HepG2 (cell line): ENCODE measurements around the gene RNASE12. TPM values are rescaled to one million over a fixed set of nuclear protein-coding genes. Genes with fewer than 3 reads are reported as not detected.

Experiments used
- ASH2L ChIP-seq: fragments of 300-600, 200-600 bp; sonication (generic); IDR thresholded peaks from 2 replicates; pipeline ENCODE4 v1.7.0; 2017; ENCODE audit warnings: low read depth, mild to moderate bottlenecking, moderate library complexity, mixed read lengths, low read length; ENCODE audit not compliant: insufficient read length
- FOXO1 ChIP-seq: sonication (generic); formaldehyde crosslinking; IDR thresholded peaks from 2 replicates; pipeline ENCODE4 v1.4.0; 2020; ENCODE audit warnings: missing genetic modification reagents
- FOXO4 ChIP-seq: sonication (generic); formaldehyde crosslinking; conservative IDR thresholded peaks from 2 replicates; pipeline ENCODE4 v1.8.1; 2023; ENCODE audit warnings: missing genetic modification reagents
- FOXP1 ChIP-seq, 2 experiments: fragments of 450-650 bp in 1 of 2; IDR thresholded peaks; 2 replicates each; pipeline ENCODE4 v1.6.1; 2017 to 2018; ENCODE audit warnings: antibody characterized with exemption in 1 of 2
- GATAD1 ChIP-seq: IDR thresholded peaks from 2 replicates; pipeline ENCODE4 v1.6.1; 2016; ENCODE audit warnings: missing genetic modification reagents, missing compliant biosample characterization
- HES4 ChIP-seq: sonication (generic); formaldehyde crosslinking; IDR thresholded peaks from 2 replicates; pipeline ENCODE4 v1.9.0; 2021; ENCODE audit warnings: mild to moderate bottlenecking, missing genetic modification reagents, borderline replicate concordance
- KLF12 ChIP-seq: sonication (generic); formaldehyde crosslinking; IDR thresholded peaks from 2 replicates; pipeline ENCODE4 v1.4.0; 2020; ENCODE audit warnings: missing genetic modification reagents, borderline replicate concordance
- KLF15 ChIP-seq: sonication (generic); formaldehyde crosslinking; IDR thresholded peaks from 2 replicates; pipeline ENCODE4 v1.8.1; 2023; ENCODE audit warnings: borderline replicate concordance, mild to moderate bottlenecking, inconsistent platforms, missing genetic modification reagents, mixed read lengths
- KLF16 ChIP-seq, 2 experiments: sonication (generic) in 1 of 2; formaldehyde crosslinking in 1 of 2; IDR thresholded peaks; 2 replicates each; pipeline versions ENCODE4 v1.6.1 to v1.8.0; 2016 to 2023; ENCODE audit warnings: missing genetic modification reagents in 2 of 2, missing compliant biosample characterization in 1 of 2
- MIER3 ChIP-seq: IDR thresholded peaks from 2 replicates; pipeline ENCODE4 v1.6.1; 2016; ENCODE audit warnings: missing compliant biosample characterization, borderline replicate concordance
- NCOA1 ChIP-seq: sonication (generic); formaldehyde crosslinking; IDR thresholded peaks from 2 replicates; pipeline ENCODE4 v1.9.0; 2021; ENCODE audit warnings: missing genetic modification reagents
- NCOA2 ChIP-seq: sonication (generic); formaldehyde crosslinking; IDR thresholded peaks from 2 replicates; pipeline ENCODE4 v1.8.0; 2022; ENCODE audit warnings: inconsistent platforms
- NFRKB ChIP-seq: fragments of 450-650 bp; IDR thresholded peaks from 2 replicates; pipeline ENCODE4 v1.6.1; 2017
- NFYB ChIP-seq: sonication (generic); formaldehyde crosslinking; IDR thresholded peaks from 2 replicates; pipeline ENCODE4 v1.4.0; 2020; ENCODE audit warnings: missing genetic modification reagents
- ONECUT2 ChIP-seq: sonication (generic); formaldehyde crosslinking; IDR thresholded peaks from 2 replicates; pipeline ENCODE4 v1.4.0; 2020; ENCODE audit warnings: missing genetic modification reagents
- PITX1 ChIP-seq: sonication (generic); formaldehyde crosslinking; IDR thresholded peaks from 2 replicates; pipeline ENCODE4 v1.5.1; 2020; ENCODE audit warnings: mild to moderate bottlenecking, missing genetic modification reagents
- PRPF4 ChIP-seq: fragments of 200-400 bp; formaldehyde crosslinking; IDR thresholded peaks from 2 replicates; pipeline ENCODE4 v1.6.1; 2016; ENCODE audit warnings: low read length, low read depth; ENCODE audit not compliant: poor library complexity, severe bottlenecking
- RBM22 ChIP-seq: fragments of 200-400 bp; formaldehyde crosslinking; optimal IDR thresholded peaks from 2 replicates; pipeline ENCODE3; 2017; ENCODE audit warnings: mild to moderate bottlenecking, low read length, moderate library complexity
- SIX1 ChIP-seq: sonication (generic); formaldehyde crosslinking; IDR thresholded peaks from 2 replicates; pipeline ENCODE4 v1.4.0; 2020; ENCODE audit warnings: missing genetic modification reagents, borderline replicate concordance
- TAF1 ChIP-seq: sonication (generic); formaldehyde crosslinking; IDR thresholded peaks from 2 replicates; pipeline ENCODE4 v1.4.0; 2020; ENCODE audit warnings: missing genetic modification reagents
- YEATS4 ChIP-seq: sonication (generic); formaldehyde crosslinking; IDR thresholded peaks from 2 replicates; pipeline ENCODE4 v1.4.0; 2020; ENCODE audit warnings: missing genetic modification reagents, borderline replicate concordance
- ZMYM3 ChIP-seq: sonication (generic); formaldehyde crosslinking; IDR thresholded peaks from 2 replicates; pipeline ENCODE4 v1.5.1; 2020; ENCODE audit warnings: mild to moderate bottlenecking, missing genetic modification reagents
- ZNF124 ChIP-seq: sonication (generic); formaldehyde crosslinking; IDR thresholded peaks from 2 replicates; pipeline ENCODE4 v1.4.0; 2020; ENCODE audit warnings: missing genetic modification reagents
- ZNF260 ChIP-seq: sonication (generic); formaldehyde crosslinking; IDR thresholded peaks from 2 replicates; pipeline ENCODE4 v1.4.0; 2020; ENCODE audit warnings: missing genetic modification reagents, low read depth, mild to moderate bottlenecking, borderline replicate concordance
- ZNF331 ChIP-seq: sonication (generic); formaldehyde crosslinking; IDR thresholded peaks from 2 replicates; pipeline ENCODE4 v1.4.0; 2020; ENCODE audit warnings: missing genetic modification reagents
- ZNF589 ChIP-seq: sonication (generic); formaldehyde crosslinking; conservative IDR thresholded peaks from 2 replicates; pipeline ENCODE4 v1.8.0; 2022; ENCODE audit warnings: mild to moderate bottlenecking, moderate library complexity, missing genetic modification reagents
- ZNF629 ChIP-seq: sonication (generic); formaldehyde crosslinking; conservative IDR thresholded peaks from 2 replicates; pipeline ENCODE4 v1.5.0; 2020; ENCODE audit warnings: missing genetic modification reagents
- ZSCAN9 ChIP-seq: IDR thresholded peaks from 2 replicates; pipeline ENCODE4 v1.6.1; 2016; ENCODE audit warnings: borderline replicate concordance
- polyA plus RNA-seq, 8 experiments: library from polyadenylated mRNA; depleted of rRNA in 3 of 8; stranded (reverse) in 7 of 8; unstranded in 1 of 8; fragments of >200 nt; fragmentation: Illumina TruSeq in 4 of 8; extraction: Trizol in 4 of 8; gene quantifications; 2 replicates each; pipeline versions ENCODE4 v1.2.1 to v1.2.3, GENCODE V29; 2011 to 2016; ENCODE audit warnings: low read depth in 4 of 8, missing spikeins in 1 of 8, mixed read lengths in 1 of 8; ENCODE audit not compliant: insufficient read depth in 1 of 8
- total RNA-seq, 5 experiments: library from RNA; depleted of rRNA; stranded (reverse); fragments of >200 nt; fragmentation: Illumina TruSeq; extraction: Trizol; gene quantifications; 2 replicates each; pipeline ENCODE4 v1.2.3, GENCODE V29; 2016; ENCODE audit warnings: low read depth in 1 of 5
- TF ChIP-seq, protein P1 (sequence below): IDR thresholded peaks from 2 replicates; pipeline ENCODE4 v1.6.1; 2016; ENCODE audit warnings: mild to moderate bottlenecking

The RNASE12 gene
- total and polyA plus RNA-seq, 2 of the 13 experiments (the other 11 are each of a cell fraction or from before 2014, with no cell fraction given), result not detected

DNA sequence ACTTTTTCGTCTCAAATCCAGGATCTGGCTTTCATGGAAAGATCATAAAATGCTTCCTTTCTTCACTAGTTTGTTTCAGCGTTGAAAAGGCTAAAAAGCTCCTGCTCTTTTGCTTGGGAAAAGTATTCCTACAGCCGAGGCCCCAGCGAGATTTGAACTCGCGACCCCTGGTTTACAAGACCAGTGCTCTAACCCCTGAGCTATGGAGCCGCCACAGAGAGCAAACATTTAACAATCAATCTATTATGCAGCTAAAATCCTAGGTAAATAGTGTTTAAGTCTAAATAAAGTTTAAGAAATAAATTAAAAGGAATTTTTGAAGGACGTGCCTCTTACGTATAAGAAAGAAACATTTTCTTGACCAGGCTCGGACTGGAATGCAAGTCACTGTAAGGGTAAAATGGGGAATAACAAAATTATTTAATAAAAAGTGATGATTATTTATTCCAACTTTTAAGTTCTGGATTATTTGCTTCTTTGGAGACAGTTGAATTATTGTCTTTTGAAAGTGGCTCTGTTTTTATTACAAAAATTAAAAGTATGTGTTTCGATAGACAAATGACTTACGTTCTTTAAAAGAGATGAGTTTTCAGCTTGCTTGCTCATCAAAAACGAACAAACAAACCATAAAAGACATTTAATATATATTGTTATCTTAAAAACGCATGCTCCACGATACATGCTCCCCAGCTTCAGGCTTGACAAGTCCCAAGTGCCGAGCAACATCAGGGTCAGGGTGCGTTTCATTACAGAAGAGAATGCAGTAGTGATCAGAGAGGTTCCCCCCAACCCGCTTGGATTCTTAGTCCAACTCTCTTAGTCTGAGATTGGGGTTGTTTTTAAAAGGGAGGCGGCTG lies 40.1 kb upstream of the RNASE12 start (continued):
- 0 out of 2 replicates have a peak, but pooled peaks have one; percentile 26 for TF ChIP-seq GATAD1 (CRISPR knock-in tag)
- 0 out of 4 replicates have a peak, but pooled peaks of 1 of the 2 experiments have one; percentile 38 for TF ChIP-seq KLF16 (CRISPR knock-in tag; IDR thresholded peaks at IDR 0.05)
- no peak for TF ChIP-seq KLF15 (CRISPR knock-in tag)
- TF ChIP-seq SIX1 (CRISPR knock-in tag), result peak; percentile 17; the same call in 1 of the 2 replicates
- peak; percentile 59 for TF ChIP-seq RBM22
- TF ChIP-seq FOXO1 (CRISPR knock-in tag), result no peak
- TF ChIP-seq, protein P1, sequence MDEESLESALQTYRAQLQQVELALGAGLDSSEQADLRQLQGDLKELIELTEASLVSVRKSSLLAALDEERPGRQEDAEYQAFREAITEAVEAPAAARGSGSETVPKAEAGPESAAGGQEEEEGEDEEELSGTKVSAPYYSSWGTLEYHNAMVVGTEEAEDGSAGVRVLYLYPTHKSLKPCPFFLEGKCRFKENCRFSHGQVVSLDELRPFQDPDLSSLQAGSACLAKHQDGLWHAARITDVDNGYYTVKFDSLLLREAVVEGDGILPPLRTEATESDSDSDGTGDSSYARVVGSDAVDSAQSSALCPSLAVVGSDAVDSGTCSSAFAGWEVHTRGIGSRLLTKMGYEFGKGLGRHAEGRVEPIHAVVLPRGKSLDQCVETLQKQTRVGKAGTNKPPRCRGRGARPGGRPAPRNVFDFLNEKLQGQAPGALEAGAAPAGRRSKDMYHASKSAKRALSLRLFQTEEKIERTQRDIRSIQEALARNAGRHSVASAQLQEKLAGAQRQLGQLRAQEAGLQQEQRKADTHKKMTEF (CRISPR knock-in tag), result peak; percentile 43; the same call in 1 of the 2 replicates
- TF ChIP-seq MIER3 (CRISPR knock-in tag), result peak; percentile 56; the same call in 1 of the 2 replicates
- peak; percentile 57 for TF ChIP-seq ASH2L
- peak; percentile 37; the same call in 1 of the 2 replicates for TF ChIP-seq ZNF124 (CRISPR knock-in tag)
- TF ChIP-seq ONECUT2 (CRISPR knock-in tag), result no peak
- peak; percentile 0; the same call in 1 of the 2 replicates for TF ChIP-seq YEATS4 (CRISPR knock-in tag)
- peak; percentile 95 for TF ChIP-seq PRPF4
- TF ChIP-seq ZSCAN9 (CRISPR knock-in tag), result 0 out of 2 replicates have a peak, but pooled peaks have one; percentile 66
- TF ChIP-seq TAF1 (CRISPR knock-in tag), result no peak
- no peak for TF ChIP-seq NFYB (CRISPR knock-in tag)
- 0 out of 2 replicates have a peak, but pooled peaks have one; percentile 25 for TF ChIP-seq ZMYM3 (CRISPR knock-in tag)
- TF ChIP-seq NCOA2 (CRISPR knock-in tag), result no peak
- 0 out of 2 replicates have a peak, but pooled peaks have one; percentile 24 for TF ChIP-seq FOXO4 (CRISPR knock-in tag)
- peak; percentile 48; the same call in 1 of the 2 replicates for TF ChIP-seq KLF12 (CRISPR knock-in tag)
- TF ChIP-seq ZNF629, result peak; percentile 54; the same call in 1 of the 2 replicates
- no peak for TF ChIP-seq NFRKB
- TF ChIP-seq ZNF331 (CRISPR knock-in tag), result peak; percentile 66; the same call in 1 of the 2 replicates
- TF ChIP-seq HES4 (CRISPR knock-in tag), result 0 out of 2 replicates have a peak, but pooled peaks have one; percentile 27
- no peak for TF ChIP-seq FOXP1 (IDR thresholded peaks at IDR 0.05)
- TF ChIP-seq FOXP1 (CRISPR knock-in tag; IDR thresholded peaks at IDR 0.05), result peak; percentile 40; the same call in 1 of the 2 replicates
- 0 out of 2 replicates have a peak, but pooled peaks have one; percentile 3 for TF ChIP-seq ZNF589
- no peak for TF ChIP-seq NCOA1
- TF ChIP-seq PITX1, result peak; percentile 50; the same call in 1 of the 2 replicates
- no peak for TF ChIP-seq ZNF260
